ENCODE results near the gene LRBA. TPM values are rescaled to one million over a fixed set of nuclear protein-coding genes. Genes with fewer than 3 reads are reported as not detected.

LRBA gene
- total and polyA plus RNA-seq, 8 donors = 43.3 to 62.5 (median 52.3) TPM

GRCh38 chr4:150462743-150463142 is 552.3 kb downstream of the LRBA start:
- Histone ChIP-seq H3K27ac (no peak overlapping the region), H3K9me3 (no peaks in the 10 kb centered on the region), H3K4me1 (no peaks in the 10 kb centered on the region), H3K36me3 (no peaks in the 10 kb centered on the region), H3K4me3 (no peak overlapping the region), H3K27me3 (no peaks in the 10 kb centered on the region)
- DNase-seq (no peak), ATAC-seq (no peak)
- TF ChIP-seq, protein P1, sequence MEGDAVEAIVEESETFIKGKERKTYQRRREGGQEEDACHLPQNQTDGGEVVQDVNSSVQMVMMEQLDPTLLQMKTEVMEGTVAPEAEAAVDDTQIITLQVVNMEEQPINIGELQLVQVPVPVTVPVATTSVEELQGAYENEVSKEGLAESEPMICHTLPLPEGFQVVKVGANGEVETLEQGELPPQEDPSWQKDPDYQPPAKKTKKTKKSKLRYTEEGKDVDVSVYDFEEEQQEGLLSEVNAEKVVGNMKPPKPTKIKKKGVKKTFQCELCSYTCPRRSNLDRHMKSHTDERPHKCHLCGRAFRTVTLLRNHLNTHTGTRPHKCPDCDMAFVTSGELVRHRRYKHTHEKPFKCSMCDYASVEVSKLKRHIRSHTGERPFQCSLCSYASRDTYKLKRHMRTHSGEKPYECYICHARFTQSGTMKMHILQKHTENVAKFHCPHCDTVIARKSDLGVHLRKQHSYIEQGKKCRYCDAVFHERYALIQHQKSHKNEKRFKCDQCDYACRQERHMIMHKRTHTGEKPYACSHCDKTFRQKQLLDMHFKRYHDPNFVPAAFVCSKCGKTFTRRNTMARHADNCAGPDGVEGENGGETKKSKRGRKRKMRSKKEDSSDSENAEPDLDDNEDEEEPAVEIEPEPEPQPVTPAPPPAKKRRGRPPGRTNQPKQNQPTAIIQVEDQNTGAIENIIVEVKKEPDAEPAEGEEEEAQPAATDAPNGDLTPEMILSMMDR (IDR thresholded peaks at IDR 0.05) = no peak
- intact Hi-C loops (cut with DNase I) = no loop called here

DNA sequence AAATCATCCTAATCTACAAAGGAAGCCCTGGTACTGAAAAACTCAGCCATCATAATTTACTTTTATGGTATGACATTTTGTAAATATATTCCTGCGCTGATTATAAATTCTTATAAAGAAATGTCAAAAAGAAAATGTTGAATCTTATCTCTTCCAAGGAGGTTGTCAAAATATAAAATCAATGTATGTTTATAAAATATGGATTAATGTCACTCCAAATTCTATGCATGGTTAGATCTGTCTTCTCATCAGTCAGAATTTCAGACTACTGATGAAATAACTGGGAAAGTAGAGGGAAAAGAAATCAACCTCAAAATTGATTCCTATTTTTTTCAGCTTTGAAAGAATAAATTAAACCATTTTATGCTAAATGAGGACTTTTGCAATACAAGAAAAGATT is 553.1 kb downstream of the LRBA start:
- intact Hi-C loops (cut with DNase I) = no loop called here
- TF ChIP-seq, protein P1 (IDR thresholded peaks at IDR 0.05) = no peak
- no peaks in the 10 kb centered on the region for H3K27me3 ChIP-seq

GRCh38 chr4:150457802-150458201 is 557.3 kb downstream of the LRBA start:
- Histone ChIP-seq H3K9me3 (peaks cover 0 to 2% of the 10 kb centered on the region in 2 donors), H3K27me3 (no peaks in the 10 kb centered on the region), H3K4me3 (no peak overlapping the region), H3K4me1 (no peaks in the 10 kb centered on the region), H3K36me3 (no peaks in the 10 kb centered on the region), H3K27ac (no peak overlapping the region)
- DNase-seq (no peak), ATAC-seq (no peak)
- intact Hi-C loops (cut with DNase I) = no loop called here
- TF ChIP-seq, protein P1 (IDR thresholded peaks at IDR 0.05) = no peak

More for the DNA sequence above, 553.1 kb downstream of the LRBA start:
- ATAC-seq (no peak), DNase-seq (no peak)
- no peak overlapping the region for H3K4me3 ChIP-seq
- no peaks in the 10 kb centered on the region for H3K4me1 ChIP-seq
- no peaks in the 10 kb centered on the region for H3K9me3 ChIP-seq
- no peaks in the 10 kb centered on the region for H3K36me3 ChIP-seq
- no peak overlapping the region for H3K27ac ChIP-seq

GRCh38 chr4:150451883-150452282 is 563.2 kb downstream of the LRBA start:
- H3K27ac ChIP-seq = no peak overlapping the region
- no peaks in the 10 kb centered on the region for H3K27me3 ChIP-seq
- ATAC-seq (no peak), DNase-seq (no peak)
- no peaks in the 10 kb centered on the region for H3K36me3 ChIP-seq
- intact Hi-C loops (cut with DNase I) = no loop called here
- H3K9me3 ChIP-seq = peaks cover 0 to 2% of the 10 kb centered on the region in 2 donors
- no peaks in the 10 kb centered on the region for H3K4me1 ChIP-seq
- H3K4me3 ChIP-seq = no peak overlapping the region
- TF ChIP-seq, protein P1 (IDR thresholded peaks at IDR 0.05) = no peak

DNA sequence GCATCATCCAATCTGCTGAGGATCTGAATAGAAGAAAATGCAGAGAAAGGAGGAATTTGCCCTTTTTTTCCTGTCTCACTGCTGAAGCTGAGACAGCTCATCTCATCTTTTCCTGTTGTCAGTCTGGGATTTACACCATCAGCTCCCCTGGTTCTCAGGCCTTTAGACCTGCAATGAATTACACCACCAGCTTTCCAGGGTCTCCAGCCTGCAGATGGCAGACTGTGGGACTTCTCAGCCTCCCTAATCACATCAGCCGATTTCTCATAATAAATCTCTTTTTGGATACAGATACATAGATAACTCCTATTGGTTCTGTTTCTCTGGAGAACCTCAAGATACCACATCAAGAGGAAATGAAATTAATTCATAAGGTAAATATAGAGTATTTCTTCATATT is 567.7 kb downstream of the LRBA start:
- TF ChIP-seq, protein P1 (IDR thresholded peaks at IDR 0.05) = no peak
- no peak for DNase-seq
- no peak for ATAC-seq

More for the DNA sequence above, 567.7 kb downstream of the LRBA start:
- no peaks in the 10 kb centered on the region for H3K36me3 ChIP-seq
- H3K4me3 ChIP-seq = no peak overlapping the region
- intact Hi-C loops (cut with DNase I) = no loop called here
- no peaks in the 10 kb centered on the region for H3K4me1 ChIP-seq
- H3K27me3 ChIP-seq = no peaks in the 10 kb centered on the region
- H3K27ac ChIP-seq = no peak overlapping the region
- no peaks in the 10 kb centered on the region for H3K9me3 ChIP-seq
